GM10847 (cell line): ENCODE results near the gene PPP4R1.

Source experiments
- POLR2A ChIP-seq: IDR thresholded peaks from 2 replicates; pipeline ENCODE4 v1.6.1; 2011; ENCODE audit not compliant: insufficient read length; ENCODE audit errors: extremely low read depth

The PPP4R1 gene

DNA sequence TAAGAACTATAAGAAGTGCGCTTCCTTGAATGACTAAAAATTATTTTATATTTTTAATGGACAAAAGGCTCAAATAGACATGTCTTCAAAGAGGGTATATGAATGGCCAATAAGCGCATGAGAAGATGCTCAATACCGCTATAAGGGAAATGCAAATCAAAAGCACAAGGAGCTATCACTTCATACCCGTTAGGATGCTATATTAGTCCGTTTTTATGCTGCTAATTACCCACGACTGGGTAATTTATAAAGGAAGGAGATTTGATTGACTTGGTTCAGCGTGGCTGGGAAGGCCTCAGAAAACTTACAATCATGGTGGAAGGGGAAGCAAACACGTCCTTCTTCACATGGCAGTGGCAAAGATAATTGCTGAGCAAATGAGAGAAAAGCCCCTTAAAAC is 20.5 kb upstream of the PPP4R1 start:
- TF ChIP-seq POLR2A: no peak

DNA sequence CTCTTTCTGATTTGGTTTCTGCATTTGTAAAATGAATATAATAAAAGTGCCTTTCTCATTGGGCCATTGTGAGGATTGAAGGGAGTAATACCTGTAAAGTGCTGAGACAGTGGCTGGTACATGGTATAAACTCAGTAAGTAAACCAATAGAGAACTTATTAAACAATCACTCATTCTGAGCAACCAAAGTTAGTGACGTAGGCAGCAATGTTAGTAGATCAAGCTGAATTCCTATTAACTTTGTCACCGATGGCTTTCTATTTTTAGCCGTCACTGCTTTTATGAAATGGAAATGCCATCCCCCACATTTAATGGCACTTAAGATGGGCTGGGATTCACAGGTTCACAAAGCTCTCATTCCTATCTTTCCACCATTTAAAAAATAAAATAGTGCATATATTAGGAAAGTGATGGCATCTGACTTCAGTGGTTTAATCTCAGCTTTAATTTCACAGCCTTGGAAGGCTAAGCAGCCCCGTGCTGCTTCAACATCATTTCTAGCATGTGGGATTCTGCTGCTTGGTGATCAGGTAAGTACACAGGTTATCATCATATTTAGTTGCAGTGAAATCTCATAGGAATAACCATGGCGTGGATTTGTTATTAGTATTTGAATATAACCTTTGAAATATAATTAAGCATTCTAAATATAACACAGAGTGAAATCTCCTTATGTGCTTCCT is 17.6 kb upstream of the PPP4R1 start:
- TF ChIP-seq POLR2A: no peak

DNA sequence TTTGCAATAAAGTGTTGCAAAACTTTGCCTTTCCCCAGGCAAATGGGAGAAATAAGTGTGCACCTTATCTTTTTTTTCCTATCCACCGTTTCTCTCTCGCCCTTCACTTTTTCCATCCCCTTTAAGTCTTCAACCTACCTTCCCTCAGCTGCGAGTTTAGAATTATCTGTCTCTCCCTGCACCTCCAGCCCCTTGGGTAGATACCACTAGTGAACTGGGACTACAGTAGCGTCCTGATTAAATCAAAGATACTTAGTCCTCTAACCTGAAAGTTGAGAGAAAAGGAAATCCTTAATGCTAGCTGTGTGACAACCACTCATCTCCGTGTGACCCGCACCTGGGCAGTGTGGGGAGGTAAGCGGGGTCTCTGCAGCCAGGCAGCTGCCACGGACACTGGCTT is 16.1 kb upstream of the PPP4R1 start:
- TF ChIP-seq POLR2A: no peak

DNA sequence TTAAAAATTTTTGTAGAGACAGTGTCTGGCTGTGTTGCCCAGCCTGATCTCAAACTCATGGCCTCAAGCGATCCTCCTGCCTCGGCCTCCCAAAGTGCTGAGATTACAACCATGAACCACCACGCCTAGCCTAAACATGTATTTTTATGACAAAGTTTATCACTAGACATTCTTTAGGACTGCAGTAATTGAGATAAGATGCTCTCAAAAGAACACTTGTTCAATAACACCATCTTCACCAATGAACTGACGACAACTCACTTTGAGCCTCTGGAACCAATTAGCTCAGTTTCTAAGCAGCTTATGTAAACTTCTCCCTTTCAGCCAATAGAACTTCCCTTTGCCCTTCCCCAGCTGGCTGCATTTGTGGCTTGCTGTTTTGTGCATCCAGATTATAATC is 15.3 kb upstream of the PPP4R1 start:
- no peak for TF ChIP-seq POLR2A

DNA sequence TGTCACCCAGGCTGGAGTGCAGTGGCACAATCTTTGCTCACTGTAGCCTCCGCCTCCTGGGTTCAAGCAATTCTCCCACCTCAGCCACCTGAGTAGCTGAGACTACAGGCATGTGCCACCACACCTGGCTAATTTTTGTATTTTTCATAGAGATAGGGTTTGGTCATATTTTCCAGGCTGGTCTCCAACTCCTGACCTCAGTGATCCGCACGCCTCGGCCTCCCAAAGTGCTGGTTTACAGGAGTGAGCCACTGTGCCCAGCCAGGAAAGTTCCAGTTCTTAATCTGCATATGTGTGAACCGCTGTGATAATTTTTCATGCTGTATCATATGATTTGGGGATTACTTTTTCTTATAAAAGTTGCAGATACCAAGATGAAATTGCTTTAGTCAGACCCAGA is 14.6 kb upstream of the PPP4R1 start:
- TF ChIP-seq POLR2A: no peak

DNA sequence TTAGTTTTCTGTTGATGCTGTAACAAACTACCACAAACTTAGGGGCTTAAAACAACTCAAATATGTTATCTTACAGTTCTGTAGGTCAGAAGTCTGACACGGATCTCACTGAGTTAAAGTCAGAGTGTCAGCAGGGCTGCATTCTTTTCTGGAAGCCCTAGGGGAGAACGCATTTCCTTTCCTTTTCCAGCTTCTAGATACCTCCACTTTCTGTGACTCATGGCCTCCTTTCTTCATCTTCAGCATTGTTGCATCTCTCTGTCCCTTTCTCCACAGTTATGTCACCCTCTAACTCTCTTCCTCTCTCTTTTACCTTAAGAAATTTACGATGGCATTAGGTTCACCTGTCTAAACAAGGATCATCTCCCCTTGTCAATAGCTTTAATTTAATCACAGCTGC is 13.3 kb upstream of the PPP4R1 start:
- TF ChIP-seq POLR2A: no peak

DNA sequence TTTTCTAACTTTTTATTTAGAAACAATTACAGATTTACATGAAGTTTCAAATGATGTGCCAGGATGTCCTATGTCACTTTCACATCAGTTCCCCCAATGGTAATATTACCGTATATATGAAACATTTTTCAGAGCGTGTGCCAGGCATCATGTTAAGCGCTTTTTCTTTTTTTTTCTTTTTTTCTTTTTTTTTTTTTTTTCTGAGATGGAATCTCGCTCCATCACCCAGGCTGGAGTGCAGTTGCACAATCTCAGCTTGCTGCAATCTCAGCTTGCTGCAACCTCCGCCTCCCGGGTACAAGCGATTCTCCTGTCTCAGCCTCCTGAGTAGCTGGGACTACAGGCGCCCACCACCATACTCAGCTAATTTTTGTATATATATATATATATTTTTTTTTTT is 5.6 kb upstream of the PPP4R1 start:
- TF ChIP-seq POLR2A: no peak

DNA sequence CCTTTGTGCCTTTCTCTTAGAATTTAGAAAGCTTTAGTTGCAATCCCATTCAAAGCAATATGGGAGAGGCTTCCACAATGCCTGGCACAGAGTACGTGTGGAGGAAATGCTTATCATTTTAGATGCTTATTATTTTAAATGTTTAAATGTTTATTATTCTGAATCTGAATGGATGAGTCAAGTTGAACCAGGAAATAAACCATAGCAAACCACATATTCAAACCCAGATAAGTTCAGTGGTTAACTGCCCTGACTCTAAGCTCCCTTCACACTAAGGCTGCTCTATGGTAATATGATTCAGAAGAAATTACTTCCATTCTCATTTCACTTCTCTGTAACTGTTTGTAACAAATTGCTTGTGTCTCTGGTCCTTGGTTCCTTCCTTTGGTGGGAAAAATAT is 5.2 kb upstream of the PPP4R1 start:
- no peak for TF ChIP-seq POLR2A

DNA sequence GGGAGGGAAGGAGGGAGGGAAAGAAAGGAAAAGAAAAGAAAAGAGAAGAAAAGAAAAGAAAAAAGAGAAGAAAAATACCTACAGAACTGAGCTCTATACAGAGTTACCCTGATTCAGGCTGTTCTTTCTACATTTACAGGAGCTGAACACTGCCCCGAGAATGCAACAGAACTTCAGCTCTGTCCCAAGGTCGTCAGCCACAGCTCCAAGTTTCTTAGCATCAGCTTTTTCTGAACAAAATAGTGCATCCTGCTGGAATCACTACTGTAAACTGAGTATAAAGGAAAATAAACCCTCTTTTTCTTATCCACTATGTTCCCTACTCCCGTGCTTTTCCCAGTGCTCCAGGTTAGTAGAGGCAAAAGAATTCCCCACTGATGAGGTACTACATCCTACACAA is 4.7 kb upstream of the PPP4R1 start:
- TF ChIP-seq POLR2A: no peak

DNA sequence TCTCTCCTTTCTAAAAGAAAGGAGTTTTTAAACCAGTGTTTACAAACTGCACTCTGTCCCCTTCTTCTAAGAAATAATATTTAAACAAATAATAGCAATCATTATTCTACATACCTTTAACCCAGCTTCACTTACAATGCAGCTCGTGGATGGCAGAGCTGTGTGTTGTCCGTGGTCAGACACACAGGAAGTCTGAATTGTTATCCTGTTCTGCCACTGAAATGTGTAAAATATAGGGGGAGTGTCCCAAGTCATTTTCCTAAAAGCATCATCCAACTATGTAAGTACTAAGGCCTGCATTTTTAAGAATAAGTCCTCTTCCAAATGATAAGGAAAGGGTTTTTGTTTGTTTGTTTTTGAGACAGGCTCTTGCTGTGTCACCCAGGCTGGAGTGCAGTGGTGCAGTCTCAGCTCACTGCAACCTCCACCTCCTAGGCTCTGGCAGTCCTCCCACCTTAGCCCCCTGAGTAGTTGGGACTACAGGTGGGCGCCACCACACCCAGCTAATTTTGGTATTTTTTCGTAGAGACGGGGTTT is 2.7 kb upstream of the PPP4R1 start:
- TF ChIP-seq POLR2A: no peak

DNA sequence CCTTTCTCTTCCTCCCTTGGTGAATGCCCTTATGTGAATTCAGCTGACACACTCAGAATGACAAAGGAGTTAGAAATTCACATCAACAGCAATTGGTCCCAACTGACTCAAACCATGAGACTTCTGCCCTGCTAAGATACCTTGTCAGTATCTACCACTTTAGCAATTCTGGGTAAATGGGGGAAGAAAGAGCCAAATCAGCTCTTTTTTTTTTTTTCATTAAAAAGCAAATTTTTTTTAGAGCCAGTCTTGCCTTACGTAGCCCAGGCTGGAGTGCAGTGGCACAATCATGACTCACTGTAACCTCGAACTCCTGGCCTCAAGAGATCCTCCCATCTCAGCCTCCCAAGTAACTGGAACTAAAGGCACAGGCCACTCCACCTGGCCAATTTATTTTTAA is 1.7 kb upstream of the PPP4R1 start:
- no peak for TF ChIP-seq POLR2A

DNA sequence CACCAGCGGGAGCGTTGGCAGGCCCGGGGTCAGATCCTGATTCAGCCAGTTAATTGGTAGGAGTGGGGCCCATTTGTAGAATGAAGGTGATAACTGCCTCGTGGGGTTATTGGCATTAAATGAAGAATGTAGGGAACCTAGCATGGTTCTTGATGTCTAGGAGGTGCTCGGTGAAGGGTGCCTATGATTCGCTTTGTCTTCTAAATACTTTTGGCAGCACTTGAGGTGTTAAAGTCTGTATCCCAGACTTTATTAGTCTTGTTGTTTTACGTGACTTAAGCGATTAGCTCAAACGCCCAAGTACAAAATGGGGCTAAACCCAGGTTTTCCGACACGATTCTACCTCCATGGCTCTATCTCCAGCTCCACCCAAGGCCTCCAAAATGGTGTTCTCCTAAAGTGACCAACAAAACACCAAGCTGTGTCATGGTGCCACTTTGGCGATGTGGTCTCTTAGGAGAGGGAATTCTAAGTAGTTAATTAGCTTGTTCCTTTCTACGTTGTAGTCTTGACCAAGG is 980 bp upstream of the PPP4R1 start:
- no peak for TF ChIP-seq POLR2A

DNA sequence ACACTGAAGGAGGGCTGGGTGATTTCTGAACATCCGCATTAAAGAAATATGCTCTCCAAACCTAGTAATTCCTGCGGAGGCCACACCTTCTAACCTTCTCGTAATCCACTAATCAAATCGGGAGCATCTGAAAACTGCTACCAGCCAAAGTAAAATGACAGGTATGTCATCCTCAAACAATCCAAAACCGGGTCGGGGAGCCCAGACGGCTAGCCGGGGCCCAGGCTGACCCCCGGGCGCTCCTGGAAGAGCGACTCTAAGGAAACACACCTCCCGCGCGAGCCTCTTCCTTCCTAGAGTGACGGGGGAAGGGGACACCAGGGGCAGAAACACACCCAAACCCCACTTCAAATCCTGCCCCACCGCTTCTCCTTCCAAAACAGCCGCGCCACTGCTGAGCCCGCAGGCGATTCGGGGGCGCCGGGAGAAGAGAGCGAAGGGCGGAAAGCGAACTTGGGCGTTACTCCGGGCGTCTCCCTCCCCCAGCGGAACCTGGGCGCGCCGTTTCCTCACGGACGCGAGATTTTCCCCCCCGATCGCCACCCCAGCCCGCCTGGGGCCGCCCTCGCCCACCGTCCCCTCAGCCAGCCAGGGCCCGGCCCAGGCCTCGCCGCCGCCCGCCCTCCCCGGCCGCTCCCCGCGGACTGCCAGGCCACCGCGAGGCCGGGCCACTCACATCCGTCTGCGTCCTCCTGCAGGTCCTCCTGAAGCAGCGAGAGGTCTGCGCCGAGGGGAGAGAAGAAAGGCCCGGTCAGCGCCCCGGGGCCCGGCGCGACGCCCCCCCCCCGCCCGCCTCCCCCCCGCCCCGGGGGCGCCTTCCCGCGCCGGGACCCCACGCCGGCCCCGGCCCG is 584 bp downstream of the PPP4R1 start:
- peak; percentile 40 for TF ChIP-seq POLR2A

DNA sequence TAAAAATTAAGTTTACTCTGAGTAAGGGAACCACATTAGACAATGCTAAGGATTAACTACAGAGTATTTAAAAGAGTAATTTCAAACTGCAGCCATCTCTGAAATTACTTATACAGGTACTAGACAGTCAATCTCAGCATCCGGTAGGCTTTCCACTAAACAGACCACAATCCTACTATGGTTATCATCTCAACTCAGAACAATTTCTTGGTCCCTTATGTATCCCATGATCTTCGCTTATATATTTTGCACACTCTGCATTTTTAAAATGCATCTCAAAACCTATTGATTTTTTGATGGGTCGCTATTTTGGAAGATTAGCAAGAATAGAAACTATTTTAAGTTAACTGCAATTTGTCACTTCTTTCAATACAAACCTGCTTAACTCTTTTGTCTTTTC is 1.4 kb downstream of the PPP4R1 start:
- TF ChIP-seq POLR2A: no peak

DNA sequence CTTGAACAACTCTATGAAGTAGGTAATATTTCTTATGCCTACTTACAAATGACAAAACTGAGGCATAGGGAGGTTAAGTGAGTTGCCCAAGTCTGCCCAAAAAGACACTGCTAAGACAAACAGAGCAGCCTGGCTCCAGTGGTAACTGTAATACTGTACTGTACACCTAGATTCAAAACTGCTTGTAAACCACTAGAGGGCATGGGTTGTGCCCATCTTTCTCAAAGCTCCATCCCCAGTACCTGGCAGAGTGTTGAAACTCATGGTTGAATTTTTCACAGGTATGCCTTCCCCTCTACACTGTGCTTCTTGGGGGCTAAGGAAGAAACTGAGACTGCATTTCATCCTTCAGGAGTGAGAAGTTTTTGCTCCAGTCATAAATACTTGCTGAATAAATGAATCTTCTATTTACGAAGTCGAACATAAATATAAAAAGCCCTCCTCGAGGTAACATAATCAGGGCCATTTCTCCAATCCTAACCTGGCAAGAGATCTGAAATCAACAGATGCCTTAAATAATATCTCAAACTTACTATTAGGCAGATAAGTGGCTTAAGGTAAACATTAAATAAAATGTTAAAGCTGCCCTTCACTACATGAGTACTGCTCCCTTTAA is 2.0 kb downstream of the PPP4R1 start:
- no peak for TF ChIP-seq POLR2A

DNA sequence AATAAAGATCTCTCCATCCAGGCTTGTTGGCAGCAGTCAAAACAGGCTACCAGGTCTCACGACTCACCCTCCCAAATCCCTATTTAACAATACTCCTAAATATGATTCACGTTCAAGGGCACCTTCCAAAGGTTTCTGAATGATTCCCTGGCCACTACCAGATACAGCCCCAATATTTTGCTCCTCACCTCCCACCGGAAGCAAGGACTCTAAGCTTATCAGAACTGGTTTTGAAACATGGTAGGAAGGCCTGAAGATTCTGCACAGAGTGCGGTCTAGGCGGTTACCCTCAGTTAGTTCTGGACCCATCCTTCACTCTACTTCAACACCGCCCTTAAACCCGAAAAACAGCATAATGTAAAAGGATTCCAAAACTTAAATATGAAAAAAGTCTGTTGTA is 5.2 kb downstream of the PPP4R1 start:
- TF ChIP-seq POLR2A: no peak
